GM12878 (cell line): ENCODE data around the gene PPP2R5A. TPM values are rescaled to one million over a fixed set of nuclear protein-coding genes. Genes with fewer than 3 reads are reported as not detected.

Experiments
- ATAC-seq: fragments of 200-7000 bp; cut with Tn5 transposase; 3 replicates; pipeline ENCODE4 v1.9.1; 2020; ENCODE audit warnings: mild to moderate bottlenecking, moderate library complexity
- BruUV-seq: library from RNA; stranded (reverse); fragments of 400-500 nt; replicated peaks from 2 replicates; lab custom pipeline; 2021; lab: Mats Ljungman, UMichigan
- CTCF ChIA-PET: fragments of 300-600 bp; sonication (Branson Sonifier 250); formaldehyde crosslinking; extraction: SDS; loops from one replicate; lab custom pipeline; 2021; ENCODE audit warnings: inconsistent platforms; lab: Yijun Ruan, JAX
- POLR2A ChIA-PET: fragments of 350-600 bp; formaldehyde crosslinking; extraction: SDS; loops from one replicate; lab custom pipeline; 2021; ENCODE audit warnings: inconsistent platforms; lab: Charles Lee
- RAD21 ChIA-PET: fragments of 300-600 bp; sonication (Branson Sonifier 250); formaldehyde crosslinking; loops from one replicate; lab custom pipeline; 2023; ENCODE audit warnings: antibody characterized with exemption; ENCODE audit not compliant: unreplicated experiment; lab: Charles Lee
- SMC1A ChIA-PET: fragments of 300-600 bp; sonication (Branson Sonifier 250); formaldehyde crosslinking; loops from one replicate; lab custom pipeline; 2023; ENCODE audit not compliant: unreplicated experiment, uncharacterized antibody; lab: Charles Lee
- DNase-seq: peaks from one replicate; pipeline ENCODE4 v3.0.0-alpha.2; 2011; ENCODE audit warnings: low read depth, low spot score
- FAIRE-seq: peaks from 3 replicates; lab custom pipeline; 2011; peaks lifted over from hg19 to GRCh38; lab: Jason Lieb, UNC
- H2AFZ ChIP-seq: 2 replicates; pipeline ENCODE4 v1.6.0; 2011; ENCODE audit warnings: low read depth, low read length, control low read depth; ENCODE audit not compliant: control insufficient read depth
- H3K27ac ChIP-seq: 2 replicates; pipeline ENCODE4 v1.5.1; 2011; ENCODE audit warnings: control low read depth; ENCODE audit not compliant: control insufficient read depth, insufficient read depth
- H3K27me3 ChIP-seq, 2 experiments: replicated peaks in 1 of 2; 2 replicates each; pipeline versions ENCODE4 v1.6.0 to v1.6.1; 2011; ENCODE audit warnings: low read length in 1 of 2; ENCODE audit not compliant: control insufficient read depth in 2 of 2, insufficient read depth in 2 of 2
- H3K36me3 ChIP-seq, 2 experiments: 2 replicates each; pipeline ENCODE4 v1.5.1; 2011; ENCODE audit warnings: low read length in 1 of 2; ENCODE audit not compliant: control insufficient read depth in 2 of 2, insufficient read depth in 2 of 2
- H3K4me1 ChIP-seq: 2 replicates; pipeline ENCODE4 v1.6.1; 2011; ENCODE audit warnings: mild to moderate bottlenecking, low read length, moderate library complexity, mixed read lengths; ENCODE audit not compliant: control insufficient read depth, insufficient read depth
- H3K4me2 ChIP-seq: 2 replicates; pipeline ENCODE4 v1.6.0; 2011; ENCODE audit warnings: control low read depth; ENCODE audit not compliant: control insufficient read depth, insufficient read depth
- H3K4me3 ChIP-seq: fragments of 200-600 bp; sonication (generic); 2 replicates; pipeline ENCODE4 v1.5.1; 2016
- H3K79me2 ChIP-seq: 2 replicates; pipeline ENCODE4 v1.6.0; 2011; ENCODE audit warnings: low read length; ENCODE audit not compliant: control insufficient read depth, insufficient read depth
- H3K9ac ChIP-seq: 2 replicates; pipeline ENCODE4 v1.8.0; 2011; ENCODE audit warnings: low read length, control low read depth, mixed read lengths; ENCODE audit not compliant: control insufficient read depth, insufficient read depth
- H3K9me3 ChIP-seq: replicated peaks from 3 replicates; pipeline ENCODE4 v1.5.1; 2011; ENCODE audit warnings: mild to moderate bottlenecking, low read length; ENCODE audit not compliant: control insufficient read depth, insufficient read depth
- H4K20me1 ChIP-seq: 2 replicates; pipeline ENCODE4 v1.6.0; 2011; ENCODE audit not compliant: control insufficient read depth, insufficient read depth
- ATF3 ChIP-seq: IDR thresholded peaks from 2 replicates; pipeline ENCODE4 v1.6.1; 2011; ENCODE audit warnings: low read depth, mild to moderate bottlenecking, low read length, moderate library complexity, borderline replicate concordance; ENCODE audit errors: extremely low read depth
- BACH1 ChIP-seq: fragments of 450-650 bp; IDR thresholded peaks from 2 replicates; pipeline ENCODE4 v1.6.1; 2017; ENCODE audit warnings: mild to moderate bottlenecking, borderline replicate concordance
- BMI1 ChIP-seq: fragments of 450-650 bp; IDR thresholded peaks from 2 replicates; pipeline ENCODE4 v1.6.1; 2016; ENCODE audit warnings: mild to moderate bottlenecking, moderate library complexity, borderline replicate concordance
- CBX3 ChIP-seq: fragments of 200-600 bp; sonication (generic); IDR thresholded peaks from 2 replicates; pipeline ENCODE4 v1.6.1; 2016; ENCODE audit warnings: low read depth, borderline replicate concordance
- EGR1 ChIP-seq, 2 experiments: IDR thresholded peaks; 1 replicate in 1 of 2; 2 replicates in 1 of 2; pipeline ENCODE4 v1.6.1; 2011 to 2012; ENCODE audit warnings: low read depth in 2 of 2, low read length in 2 of 2, borderline replicate concordance in 1 of 2, mild to moderate bottlenecking in 1 of 2, moderate library complexity in 1 of 2
- ETV6 ChIP-seq, 2 experiments: fragments of 450-650 bp in 1 of 2; IDR thresholded peaks in 1 of 2; conservative IDR thresholded peaks in 1 of 2; 2 replicates each; pipeline ENCODE4 v1.6.1; 2014; ENCODE audit warnings: antibody characterized with exemption in 1 of 2, borderline replicate concordance in 1 of 2, low read depth in 1 of 2, mild to moderate bottlenecking in 1 of 2, moderate library complexity in 1 of 2
- FOS ChIP-seq: IDR thresholded peaks from 3 replicates; pipeline ENCODE4 v1.6.1; 2011; ENCODE audit warnings: borderline replicate concordance; ENCODE audit not compliant: insufficient read length; ENCODE audit errors: extremely low read depth
- KAT2A ChIP-seq: conservative IDR thresholded peaks from 2 replicates; pipeline ENCODE4 v1.6.1; 2011; ENCODE audit warnings: low read depth, low read length; ENCODE audit not compliant: control insufficient read depth
- MTA3 ChIP-seq: IDR thresholded peaks from 2 replicates; pipeline ENCODE4 v1.6.1; 2012; ENCODE audit warnings: low read length, inconsistent platforms, borderline replicate concordance
- NFIC ChIP-seq: IDR thresholded peaks from 2 replicates; pipeline ENCODE4 v1.6.1; 2012; ENCODE audit warnings: low read depth, mild to moderate bottlenecking, inconsistent platforms, low read length, moderate library complexity
- NR2C2 ChIP-seq: IDR thresholded peaks from 2 replicates; pipeline ENCODE4 v1.6.1; 2011; ENCODE audit warnings: borderline replicate concordance, low read depth; ENCODE audit not compliant: control insufficient read depth, insufficient read length
- POLR2AphosphoS5 ChIP-seq: IDR thresholded peaks from 2 replicates; pipeline ENCODE4 v1.6.1; 2011; ENCODE audit warnings: mild to moderate bottlenecking, low read length, inconsistent platforms
- SIN3A ChIP-seq: IDR thresholded peaks from 2 replicates; pipeline ENCODE4 v1.6.1; 2012; ENCODE audit warnings: low read depth, low read length, improper control_type of control experiment
- STAT3 ChIP-seq: IDR thresholded peaks from 2 replicates; pipeline ENCODE4 v1.6.1; 2011; ENCODE audit warnings: low read depth, low read length, improper control_type of control experiment
- ZBED1 ChIP-seq: IDR thresholded peaks from 2 replicates; pipeline ENCODE4 v1.6.1; 2016; ENCODE audit warnings: borderline replicate concordance
- ZBTB33 ChIP-seq: fragments of 450-650 bp; IDR thresholded peaks from 2 replicates; pipeline ENCODE4 v1.6.1; 2017; ENCODE audit warnings: mild to moderate bottlenecking
- ZNF384 ChIP-seq: IDR thresholded peaks from 2 replicates; pipeline ENCODE4 v1.6.1; 2012; ENCODE audit warnings: low read depth, mild to moderate bottlenecking, low read length, improper control_type of control experiment, borderline replicate concordance
- ZNF592 ChIP-seq: fragments of 450-650 bp; IDR thresholded peaks from 2 replicates; pipeline ENCODE4 v1.6.1; 2017; ENCODE audit warnings: mild to moderate bottlenecking, moderate library complexity
- ZSCAN29 ChIP-seq: fragments of 450-650 bp; IDR thresholded peaks from 2 replicates; pipeline ENCODE4 v1.6.1; 2017; ENCODE audit warnings: mild to moderate bottlenecking, moderate library complexity
- WGBS: methylation state at CpG from one replicate; pipeline ENCODE4 v1.1.6; 2016; ENCODE audit warnings: low lambda C conversion rate; ENCODE audit not compliant: insufficient replicate concordance, insufficient coverage; ENCODE audit errors: missing lambda C conversion rate; 5-methylcytosine and 5-hydroxymethylcytosine counted together
- in situ Hi-C: fragments of 300-500 bp; cut with MboI; formaldehyde crosslinking; loops from 9 replicates; pipeline ENCODE4 v1.14.3; 2018; ENCODE audit warnings: mixed read lengths
- intact Hi-C: fragments of 100-400 bp; cut with micrococcal nuclease; formaldehyde crosslinking; loops from one replicate; pipeline ENCODE4 v1.14.2; 2022; ENCODE audit not compliant: unreplicated experiment
- polyA plus RNA-seq, 11 experiments: library from polyadenylated mRNA; depleted of rRNA in 4 of 11; unstranded in 6 of 11; stranded (reverse) in 5 of 11; fragments of >200 nt; fragmentation: Nextera tagmentation in 4 of 11; fragmentation: Illumina TruSeq in 1 of 11; extraction: Ambion mirVana in 4 of 11; extraction: Trizol in 1 of 11; gene quantifications; 1 replicate in 1 of 11; 2 replicates in 10 of 11; pipeline versions ENCODE4 v1.2.1 to v1.2.3, GENCODE V29; 2011 to 2016; ENCODE audit warnings: inconsistent platforms in 2 of 11, missing spikeins in 2 of 11, low read depth in 1 of 11
- total RNA-seq, 4 experiments: library from RNA; depleted of rRNA in 3 of 4; stranded (reverse); fragments of >200 nt in 3 of 4; fragmentation: Illumina TruSeq in 1 of 4; extraction: Trizol in 1 of 4; gene quantifications; 2 replicates each; pipeline versions ENCODE4 v1.2.1 to v1.2.3, GENCODE V29; 2013 to 2021

Gene PPP2R5A
- total and polyA plus RNA-seq, 10 of the 15 experiments (the other 5 are each of a cell fraction or from before 2014, with no cell fraction given): 15.4 to 40.6 (median 32.5) TPM

- H3K4me3 ChIP-seq: no peak overlapping the region
- no peak overlapping the region for H3K9ac ChIP-seq
- RAD21 ChIA-PET: interaction anchor here (1.2 to 1.3 kb wide), 2 partner anchors 186 to 235 kb away, joined by 3 to 4 read pairs; partner anchors contain the start of genes DTL and INTS7
- DNase-seq (no peak), FAIRE-seq (no peak)
- H3K4me2 ChIP-seq: no peak overlapping the region
- TF ChIP-seq ZBED1 (no peak), KAT2A (no peak), NFIC (no peak), FOS (no peak), BMI1 (no peak), ZBTB33 (no peak), ATF3 (no peak), ZSCAN29 (no peak), CBX3 (no peak), NR2C2 (no peak), STAT3 (no peak), BACH1 (no peak), MTA3 (no peak), ETV6 (conservative IDR thresholded peaks at IDR 0.05 in 1 of 2, IDR thresholded peaks at IDR 0.05 in 1 of 2; ENCODE audit: borderline replicate concordance in 1 of 2, low read depth in 1 of 2) (no peak), EGR1 (IDR thresholded peaks at IDR 0.05; ENCODE audit: borderline replicate concordance in 1 of 2, low read depth in 2 of 2, low read length in 2 of 2) (no peak), ZNF384 (no peak), POLR2AphosphoS5 (no peak), SIN3A (no peak), ZNF592 (no peak)
- TF ChIP-seq, all 136 proteins: peak for 0
- in situ Hi-C loops (no loop called here), intact Hi-C loops (no loop called here)
- no peaks in the 10 kb centered on the region for H3K79me2 ChIP-seq
- ChIA-PET POLR2A (interaction anchor here (0.6 kb wide), 1 partner anchor 36 kb away, joined by 5 read pairs; no protein-coding TSS in a partner anchor), CTCF (interaction anchor here (1.2 to 3.3 kb wide), 4 partner anchors 21 to 200 kb away, joined by 3 to 16 read pairs (median 8); no protein-coding TSS in a partner anchor), SMC1A (interaction anchor here (0.7 to 2.0 kb wide), 4 partner anchors 14 to 369 kb away, joined by 3 to 7 read pairs (median 4); partner anchors contain the start of gene PPP2R5A)
- no peaks in the 10 kb centered on the region for H3K4me1 ChIP-seq
- H3K27ac ChIP-seq: no peak overlapping the region
- H3K36me3 ChIP-seq: no peaks in the 10 kb centered on the region
- WGBS: 93% methylated on average over 2 of the region's 2 CpGs
- no peak for ATAC-seq
- no peaks in the 10 kb centered on the region for H4K20me1 ChIP-seq
- BruUV-seq: no TSS peak
- H3K27me3 ChIP-seq: no peaks in the 10 kb centered on the region; a peak in 1 of 4 replicates
- H3K9me3 ChIP-seq: no peaks in the 10 kb centered on the region
- H2AFZ ChIP-seq: no peak overlapping the region
Observed at GRCh38 chr1:212270564-212270963, 14.6 kb upstream of the PPP2R5A start.
